Keratinocyte (primary cell): ENCODE measurements around the gene KCNT2.

Experiments
- EZH2 ChIP-seq: IDR thresholded peaks from one replicate; pipeline ENCODE4 v1.6.1; 2012; ENCODE audit warnings: inconsistent platforms, mild to moderate bottlenecking, low read length, moderate library complexity
- TF ChIP-seq, protein P1 (sequence below), 3 experiments: IDR thresholded peaks in 1 of 3; conservative IDR thresholded peaks in 1 of 3; optimal IDR thresholded peaks in 1 of 3; 2 replicates in 2 of 3; 3 replicates in 1 of 3; pipeline versions ENCODE3 to v1.5.1; 2011; ENCODE audit warnings: low read length in 3 of 3, mild to moderate bottlenecking in 3 of 3, moderate library complexity in 2 of 3, control low read depth in 1 of 3, inconsistent platforms in 1 of 3; ENCODE audit not compliant: insufficient read depth in 2 of 3; ENCODE audit errors: extremely low read depth in 1 of 3

DNA sequence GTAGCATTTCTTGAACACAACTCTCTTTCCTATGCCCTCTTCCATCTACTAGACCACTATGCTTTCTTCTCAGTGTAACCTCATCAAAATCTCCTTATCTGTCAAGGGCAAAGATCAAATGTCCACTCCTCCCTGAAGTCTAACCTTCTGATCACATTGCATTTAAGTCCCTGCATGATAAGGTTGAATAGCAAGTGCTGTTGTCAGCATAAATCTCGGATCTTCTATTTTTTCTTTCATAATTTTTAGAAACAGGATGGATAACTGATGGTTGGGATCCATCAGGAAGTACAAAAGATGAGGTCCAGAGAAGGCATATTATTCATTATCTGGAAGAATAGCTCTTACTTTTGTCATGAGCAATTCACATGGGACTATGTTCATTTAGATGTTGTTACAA, 41.0 kb downstream of the KCNT2 start:
- TF ChIP-seq, protein P1, sequence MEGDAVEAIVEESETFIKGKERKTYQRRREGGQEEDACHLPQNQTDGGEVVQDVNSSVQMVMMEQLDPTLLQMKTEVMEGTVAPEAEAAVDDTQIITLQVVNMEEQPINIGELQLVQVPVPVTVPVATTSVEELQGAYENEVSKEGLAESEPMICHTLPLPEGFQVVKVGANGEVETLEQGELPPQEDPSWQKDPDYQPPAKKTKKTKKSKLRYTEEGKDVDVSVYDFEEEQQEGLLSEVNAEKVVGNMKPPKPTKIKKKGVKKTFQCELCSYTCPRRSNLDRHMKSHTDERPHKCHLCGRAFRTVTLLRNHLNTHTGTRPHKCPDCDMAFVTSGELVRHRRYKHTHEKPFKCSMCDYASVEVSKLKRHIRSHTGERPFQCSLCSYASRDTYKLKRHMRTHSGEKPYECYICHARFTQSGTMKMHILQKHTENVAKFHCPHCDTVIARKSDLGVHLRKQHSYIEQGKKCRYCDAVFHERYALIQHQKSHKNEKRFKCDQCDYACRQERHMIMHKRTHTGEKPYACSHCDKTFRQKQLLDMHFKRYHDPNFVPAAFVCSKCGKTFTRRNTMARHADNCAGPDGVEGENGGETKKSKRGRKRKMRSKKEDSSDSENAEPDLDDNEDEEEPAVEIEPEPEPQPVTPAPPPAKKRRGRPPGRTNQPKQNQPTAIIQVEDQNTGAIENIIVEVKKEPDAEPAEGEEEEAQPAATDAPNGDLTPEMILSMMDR (optimal IDR thresholded peaks at IDR 0.05 in 1 of 3, IDR thresholded peaks at IDR 0.05 in 1 of 3, conservative IDR thresholded peaks at IDR 0.05 in 1 of 3; ENCODE audit: extremely low read depth in 1 of 3, insufficient read depth in 2 of 3, low read length in 3 of 3), result no peak
- no peak for TF ChIP-seq EZH2
